ENCODE measurements around the gene B4GALNT4.
"Not testable (repeated sequence)": the region's sequence is repeated elsewhere in the genome, so short reads cannot be mapped to it uniquely, and the experiment has no call there.

B4GALNT4 gene, protein sequence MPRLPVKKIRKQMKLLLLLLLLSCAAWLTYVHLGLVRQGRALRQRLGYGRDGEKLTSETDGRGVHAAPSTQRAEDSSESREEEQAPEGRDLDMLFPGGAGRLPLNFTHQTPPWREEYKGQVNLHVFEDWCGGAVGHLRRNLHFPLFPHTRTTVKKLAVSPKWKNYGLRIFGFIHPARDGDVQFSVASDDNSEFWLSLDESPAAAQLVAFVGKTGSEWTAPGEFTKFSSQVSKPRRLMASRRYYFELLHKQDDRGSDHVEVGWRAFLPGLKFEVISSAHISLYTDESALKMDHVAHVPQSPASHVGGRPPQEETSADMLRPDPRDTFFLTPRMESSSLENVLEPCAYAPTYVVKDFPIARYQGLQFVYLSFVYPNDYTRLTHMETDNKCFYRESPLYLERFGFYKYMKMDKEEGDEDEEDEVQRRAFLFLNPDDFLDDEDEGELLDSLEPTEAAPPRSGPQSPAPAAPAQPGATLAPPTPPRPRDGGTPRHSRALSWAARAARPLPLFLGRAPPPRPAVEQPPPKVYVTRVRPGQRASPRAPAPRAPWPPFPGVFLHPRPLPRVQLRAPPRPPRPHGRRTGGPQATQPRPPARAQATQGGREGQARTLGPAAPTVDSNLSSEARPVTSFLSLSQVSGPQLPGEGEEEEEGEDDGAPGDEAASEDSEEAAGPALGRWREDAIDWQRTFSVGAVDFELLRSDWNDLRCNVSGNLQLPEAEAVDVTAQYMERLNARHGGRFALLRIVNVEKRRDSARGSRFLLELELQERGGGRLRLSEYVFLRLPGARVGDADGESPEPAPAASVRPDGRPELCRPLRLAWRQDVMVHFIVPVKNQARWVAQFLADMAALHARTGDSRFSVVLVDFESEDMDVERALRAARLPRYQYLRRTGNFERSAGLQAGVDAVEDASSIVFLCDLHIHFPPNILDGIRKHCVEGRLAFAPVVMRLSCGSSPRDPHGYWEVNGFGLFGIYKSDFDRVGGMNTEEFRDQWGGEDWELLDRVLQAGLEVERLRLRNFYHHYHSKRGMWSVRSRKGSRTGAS

DNA sequence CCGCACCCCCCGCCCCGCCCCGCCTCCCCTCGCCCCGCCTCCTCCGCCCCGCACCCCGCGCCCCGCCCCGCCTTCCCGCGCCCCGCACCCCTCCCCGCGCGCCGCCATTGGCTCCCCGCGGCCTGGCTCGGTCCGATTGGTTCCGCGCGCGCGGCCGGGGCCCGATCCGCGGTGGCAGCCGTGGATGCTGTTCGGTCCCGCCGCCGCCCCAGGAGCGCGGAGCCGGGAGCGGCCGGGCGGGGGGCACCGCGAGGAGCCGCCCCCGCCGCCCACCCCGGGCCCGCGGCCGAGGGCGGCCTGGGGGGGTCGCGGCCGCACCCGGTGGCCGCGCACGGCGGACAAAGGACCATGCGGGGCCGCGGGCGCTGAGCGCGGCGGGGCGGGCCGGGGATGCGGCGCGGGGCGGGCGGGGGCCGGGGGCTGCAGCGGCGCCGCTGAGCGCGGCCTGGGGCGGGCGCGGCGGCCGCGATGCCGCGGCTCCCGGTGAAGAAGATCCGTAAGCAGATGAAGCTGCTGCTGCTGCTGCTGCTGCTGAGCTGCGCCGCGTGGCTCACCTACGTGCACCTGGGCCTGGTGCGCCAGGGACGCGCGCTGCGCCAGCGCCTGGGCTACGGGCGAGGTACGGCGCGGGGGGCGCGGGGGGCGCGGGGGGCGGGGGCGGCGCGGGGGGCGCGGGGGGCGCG lies at the start of gene B4GALNT4:
B4GALNT4 (plus strand) TSS at position 164 of the 683 bp plus-strand sequence; CDS start at position 469, 305 bp downstream.
- Histone ChIP-seq H3K4me3 (ENCODE audit: low read depth in 1 of 5, low read length in 5 of 5) (no peak within 1 kb of the TSS), H3K9me3 (ENCODE audit: control insufficient read depth in 5 of 5, low read length in 5 of 5) (no peaks in the 10 kb centered on the region), H3K36me3 (ENCODE audit: control insufficient read depth in 5 of 5, insufficient read depth in 5 of 5, low read length in 5 of 5) (no peaks in the 10 kb centered on the region), H3K4me1 (ENCODE audit: control insufficient read depth in 5 of 5, insufficient read depth in 5 of 5, low read length in 5 of 5) (peaks cover 0 to 7% (median 6%) of the 10 kb centered on the region in 5 donors), H3K27ac (ENCODE audit: low read depth, low read length) (no peak within 1 kb of the TSS), H3K9ac (ENCODE audit: low read length in 5 of 5) (no peak within 1 kb of the TSS), H3K27me3 (ENCODE audit: control insufficient read depth in 5 of 5, insufficient read depth in 4 of 5, low read length in 5 of 5) (peaks cover 38 to 62% (median 42%) of the 10 kb centered on the region in 5 donors)

DNA sequence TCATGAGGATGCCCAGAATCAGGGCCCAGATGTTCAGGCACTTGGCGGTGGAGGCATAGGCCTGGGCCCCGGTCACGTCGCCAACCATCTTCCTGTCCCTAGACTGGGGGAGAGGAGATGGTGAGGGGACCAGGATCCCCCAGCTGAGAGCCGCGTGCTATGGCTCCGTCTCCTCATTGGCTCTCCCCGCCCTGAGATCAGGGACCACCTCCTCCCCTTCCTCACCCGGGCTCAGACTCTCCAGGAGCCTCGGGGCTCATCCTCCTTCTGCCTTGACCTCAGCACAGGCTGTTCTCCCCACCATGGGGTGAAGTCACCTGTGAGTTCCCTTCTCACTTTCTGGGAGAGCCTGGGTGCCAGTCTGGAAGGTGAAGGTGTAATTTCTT lies 49.4 kb upstream of the B4GALNT4 start:
- Histone ChIP-seq H3K27ac (ENCODE audit: low read depth, low read length) (peak overlapping the region; percentile 86), H3K9ac (ENCODE audit: low read length in 5 of 5) (peak overlapping the region in 4 of 5 donors; percentile 82 to 88 (median 84)), H3K27me3 (ENCODE audit: control insufficient read depth in 5 of 5, insufficient read depth in 4 of 5, low read length in 5 of 5) (peaks cover 0 to 21% (median 7%) of the 10 kb centered on the region in 5 donors), H3K4me1 (ENCODE audit: control insufficient read depth in 5 of 5, insufficient read depth in 5 of 5, low read length in 5 of 5) (peaks cover 0 to 52% (median 36%) of the 10 kb centered on the region in 5 donors), H3K4me3 (ENCODE audit: low read depth in 1 of 5, low read length in 5 of 5) (peak overlapping the region; percentile 80 to 92 (median 86))
- H3K9me3 ChIP-seq (ENCODE audit: control insufficient read depth in 5 of 5, low read length in 5 of 5); H3K36me3 ChIP-seq (ENCODE audit: control insufficient read depth in 5 of 5, insufficient read depth in 5 of 5, low read length in 5 of 5): not testable (repeated sequence)

DNA sequence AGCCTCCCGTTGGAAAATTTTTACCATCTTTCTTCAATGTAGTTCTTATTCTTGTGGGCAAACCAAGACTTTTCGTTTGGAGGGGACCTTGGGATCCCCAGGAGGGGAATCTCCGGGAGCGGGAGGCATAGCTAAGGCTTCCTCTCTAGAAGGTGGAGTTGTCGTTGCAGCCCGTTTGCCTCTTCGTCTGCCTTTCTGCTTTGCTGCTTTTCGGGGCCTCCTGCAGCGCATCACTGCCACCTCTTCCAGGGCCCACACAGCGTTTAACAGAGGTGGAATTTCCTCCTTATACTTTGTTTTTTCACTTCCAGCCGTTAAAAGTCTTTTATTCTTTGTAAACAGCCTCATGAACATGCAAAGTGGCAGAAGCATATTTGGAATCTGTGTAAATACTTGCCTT lies 45.1 kb upstream of the B4GALNT4 start:
- Histone ChIP-seq H3K36me3 (ENCODE audit: control insufficient read depth in 5 of 5, insufficient read depth in 5 of 5, low read length in 5 of 5) (peaks cover 0 to 2% (median 0%) of the 10 kb centered on the region in 5 donors), H3K9me3 (ENCODE audit: control insufficient read depth in 5 of 5, low read length in 5 of 5) (no peaks in the 10 kb centered on the region), H3K4me1 (ENCODE audit: control insufficient read depth in 5 of 5, insufficient read depth in 5 of 5, low read length in 5 of 5) (peaks cover 3 to 50% (median 38%) of the 10 kb centered on the region in 5 donors), H3K27me3 (ENCODE audit: control insufficient read depth in 5 of 5, insufficient read depth in 4 of 5, low read length in 5 of 5) (no peaks in the 10 kb centered on the region), H3K4me3 (ENCODE audit: low read depth in 1 of 5, low read length in 5 of 5) (no peak overlapping the region), H3K27ac (ENCODE audit: low read depth, low read length) (no peak overlapping the region), H3K9ac (ENCODE audit: low read length in 5 of 5) (no peak overlapping the region)

DNA sequence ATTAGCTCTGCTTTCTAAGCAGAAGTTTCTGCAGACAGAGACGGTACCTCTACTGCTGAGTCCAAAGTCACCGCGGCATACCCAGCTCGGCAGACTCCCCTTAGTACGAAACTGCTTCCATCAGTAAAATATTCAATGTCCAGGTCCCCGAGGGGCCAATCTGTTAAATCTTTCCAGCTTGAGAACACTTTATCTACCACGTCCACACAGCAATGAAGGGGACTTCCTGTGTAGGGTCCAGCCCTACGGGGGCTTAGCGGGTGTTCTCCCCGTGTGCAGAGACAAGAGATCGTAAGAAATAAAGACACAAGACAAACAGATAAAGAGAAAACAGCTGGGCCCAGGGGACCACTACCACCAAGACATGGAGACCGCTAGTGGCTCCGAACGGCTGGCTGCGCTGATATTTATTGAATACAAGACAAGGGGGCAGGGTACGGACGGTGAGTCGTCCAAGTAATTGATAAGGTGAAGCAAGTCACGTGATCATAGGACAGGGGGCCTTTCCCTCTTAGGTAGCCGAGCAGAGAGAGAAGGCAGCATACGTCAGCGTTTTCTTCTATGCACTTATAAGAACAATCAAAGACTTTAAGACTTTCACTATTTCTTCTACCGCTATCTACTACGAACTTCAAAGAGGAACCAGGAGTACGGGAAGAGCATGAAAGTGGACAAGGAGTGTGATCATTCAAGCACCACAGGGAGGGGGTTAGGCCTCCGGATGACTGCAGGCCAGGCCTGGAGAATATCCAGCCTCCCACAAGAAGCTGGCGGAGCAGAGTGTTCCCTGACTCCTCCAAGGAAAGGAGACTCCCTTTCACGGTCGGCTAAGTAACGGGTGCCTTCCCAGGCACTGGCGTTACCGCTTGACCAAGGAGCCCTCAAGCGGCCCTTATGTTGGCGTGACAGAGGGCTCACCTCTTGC lies 44.4 kb upstream of the B4GALNT4 start:
- H3K4me3 ChIP-seq (ENCODE audit: low read depth in 1 of 5, low read length in 5 of 5): not testable (repeated sequence)
- Histone ChIP-seq H3K4me1 (ENCODE audit: control insufficient read depth in 5 of 5, insufficient read depth in 5 of 5, low read length in 5 of 5) (peaks cover 3 to 44% (median 35%) of the 10 kb centered on the region in 5 donors), H3K9ac (ENCODE audit: low read length in 5 of 5) (peak overlapping the region in 1 of 5 donors; percentile 28)

DNA sequence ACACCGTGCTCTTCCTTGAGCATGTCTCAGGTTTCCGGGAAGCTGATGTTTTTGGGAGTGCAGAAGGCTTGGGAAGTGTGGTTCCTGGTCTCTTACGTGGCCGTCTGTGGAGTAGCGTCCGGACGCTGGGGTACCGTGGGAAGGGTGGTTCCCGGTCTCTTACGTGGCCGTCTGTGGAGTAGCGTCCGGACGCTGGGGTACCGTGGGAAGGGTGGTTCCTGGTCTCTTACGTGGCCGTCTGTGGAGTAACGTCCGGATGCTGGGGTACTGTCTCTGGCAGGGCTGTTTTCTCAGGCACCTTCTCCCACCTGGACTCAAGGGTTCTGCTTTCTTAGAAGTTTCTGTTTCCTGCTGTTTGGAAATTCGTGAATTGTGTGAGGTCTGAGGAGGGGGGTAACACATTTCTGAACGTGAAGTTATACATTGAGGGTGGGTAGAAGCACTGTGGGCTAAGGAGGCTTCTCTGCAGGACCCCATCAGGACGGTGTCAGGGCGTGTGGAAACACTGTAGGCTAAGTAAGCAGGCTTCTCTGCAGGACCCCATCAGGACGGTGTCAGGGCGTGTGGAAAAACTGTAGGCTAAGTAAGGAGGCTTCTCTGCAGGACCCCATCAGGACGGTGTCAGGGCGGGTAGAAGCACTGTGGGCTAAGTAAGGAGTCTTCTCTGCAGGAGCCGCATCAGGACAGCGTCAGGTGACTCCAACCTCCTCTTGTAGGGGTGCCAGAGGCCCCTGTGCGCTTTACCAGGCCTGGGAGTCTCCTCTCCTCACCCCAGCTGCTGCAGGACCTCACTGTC lies 43.3 kb upstream of the B4GALNT4 start:
- Histone ChIP-seq H3K36me3 (ENCODE audit: control insufficient read depth in 5 of 5, insufficient read depth in 5 of 5, low read length in 5 of 5) (no peaks in the 10 kb centered on the region), H3K27ac (ENCODE audit: low read depth, low read length) (peak overlapping the region; percentile 78), H3K27me3 (ENCODE audit: control insufficient read depth in 5 of 5, insufficient read depth in 4 of 5, low read length in 5 of 5) (no peaks in the 10 kb centered on the region), H3K9me3 (ENCODE audit: control insufficient read depth in 5 of 5, low read length in 5 of 5) (no peaks in the 10 kb centered on the region), H3K4me1 (ENCODE audit: control insufficient read depth in 5 of 5, insufficient read depth in 5 of 5, low read length in 5 of 5) (peaks cover 3 to 37% (median 35%) of the 10 kb centered on the region in 5 donors), H3K4me3 (ENCODE audit: low read depth in 1 of 5, low read length in 5 of 5) (peak overlapping the region in 1 of 5 donors; percentile 29), H3K9ac (ENCODE audit: low read length in 5 of 5) (peak overlapping the region in 3 of 5 donors; percentile 31 to 78 (median 66))

More for the DNA sequence above, 44.4 kb upstream of the B4GALNT4 start:
- not testable (repeated sequence) for H3K27me3 ChIP-seq (ENCODE audit: control insufficient read depth in 5 of 5, insufficient read depth in 4 of 5, low read length in 5 of 5); H3K9me3 ChIP-seq (ENCODE audit: control insufficient read depth in 5 of 5, low read length in 5 of 5); H3K27ac ChIP-seq (ENCODE audit: low read depth, low read length); H3K36me3 ChIP-seq (ENCODE audit: control insufficient read depth in 5 of 5, insufficient read depth in 5 of 5, low read length in 5 of 5)

DNA sequence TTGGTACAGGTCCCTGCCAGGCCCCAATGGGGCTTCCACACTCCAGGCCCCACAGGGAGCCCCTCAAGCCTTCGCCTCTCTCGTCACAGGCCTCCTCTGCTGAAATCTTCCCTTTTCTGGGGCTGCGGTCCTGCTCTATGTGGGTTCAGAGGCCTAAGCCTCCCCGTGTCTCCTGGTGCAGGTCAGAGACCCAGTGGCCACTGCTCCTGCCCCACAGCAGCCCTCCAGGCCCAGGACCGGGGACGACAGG lies 42.8 kb upstream of the B4GALNT4 start:
- Histone ChIP-seq H3K27ac (ENCODE audit: low read depth, low read length) (peak overlapping the region; percentile 78), H3K27me3 (ENCODE audit: control insufficient read depth in 5 of 5, insufficient read depth in 4 of 5, low read length in 5 of 5) (no peaks in the 10 kb centered on the region), H3K9ac (ENCODE audit: low read length in 5 of 5) (peak overlapping the region in 4 of 5 donors; percentile 0 to 78 (median 48)), H3K9me3 (ENCODE audit: control insufficient read depth in 5 of 5, low read length in 5 of 5) (no peaks in the 10 kb centered on the region), H3K4me3 (ENCODE audit: low read depth in 1 of 5, low read length in 5 of 5) (peak overlapping the region in 2 of 5 donors; percentile 29 to 44), H3K4me1 (ENCODE audit: control insufficient read depth in 5 of 5, insufficient read depth in 5 of 5, low read length in 5 of 5) (peaks cover 3 to 36% (median 35%) of the 10 kb centered on the region in 5 donors), H3K36me3 (ENCODE audit: control insufficient read depth in 5 of 5, insufficient read depth in 5 of 5, low read length in 5 of 5) (no peaks in the 10 kb centered on the region)

DNA sequence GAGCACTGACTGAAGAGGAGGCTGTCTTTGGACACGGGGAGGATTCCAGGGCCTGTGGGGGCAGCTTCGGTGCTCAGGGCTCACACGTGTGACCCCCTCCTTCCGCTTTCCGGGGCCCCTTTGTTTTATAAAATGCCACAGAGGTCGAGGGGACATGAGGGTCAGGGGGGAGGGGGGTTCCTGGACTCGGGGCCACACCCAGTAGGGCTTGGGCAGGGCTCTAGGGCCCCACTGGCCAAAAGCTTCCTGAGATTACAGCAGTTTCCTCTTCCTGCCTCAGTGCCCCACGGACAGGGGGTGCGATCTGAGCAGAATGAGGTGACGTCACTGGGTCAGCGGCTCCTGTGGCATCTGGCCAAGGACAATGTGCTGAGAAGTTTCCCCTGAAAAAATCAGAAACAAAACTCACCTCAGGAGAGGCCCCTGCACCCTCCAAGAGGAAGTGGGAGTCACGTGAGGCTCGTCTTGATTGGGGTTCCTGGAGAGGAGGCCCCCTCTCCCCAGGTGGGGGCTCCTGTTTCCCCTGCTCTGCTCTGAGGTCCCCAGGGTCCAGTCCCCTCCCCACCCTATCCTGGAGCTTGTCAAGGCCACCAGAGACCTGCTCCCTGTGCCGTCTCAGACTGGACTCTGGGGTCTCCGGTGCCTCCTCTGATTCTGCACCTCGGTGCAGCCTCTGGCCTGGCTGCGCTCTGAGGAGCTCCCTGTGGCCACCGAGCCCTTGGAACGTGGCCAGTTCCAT lies 42.3 kb upstream of the B4GALNT4 start:
- peak overlapping the region; percentile 0 to 78 (median 31) for H3K9ac ChIP-seq (ENCODE audit: low read length in 5 of 5)
- H3K27me3 ChIP-seq (ENCODE audit: control insufficient read depth in 5 of 5, insufficient read depth in 4 of 5, low read length in 5 of 5): no peaks in the 10 kb centered on the region
- no peaks in the 10 kb centered on the region for H3K36me3 ChIP-seq (ENCODE audit: control insufficient read depth in 5 of 5, insufficient read depth in 5 of 5, low read length in 5 of 5)
- H3K9me3 ChIP-seq (ENCODE audit: control insufficient read depth in 5 of 5, low read length in 5 of 5): no peaks in the 10 kb centered on the region
- peaks cover 3 to 36% (median 35%) of the 10 kb centered on the region in 5 donors for H3K4me1 ChIP-seq (ENCODE audit: control insufficient read depth in 5 of 5, insufficient read depth in 5 of 5, low read length in 5 of 5)
- H3K4me3 ChIP-seq (ENCODE audit: low read depth in 1 of 5, low read length in 5 of 5): peak overlapping the region in 4 of 5 donors; percentile 29 to 48 (median 42)
- peak overlapping the region; percentile 78 for H3K27ac ChIP-seq (ENCODE audit: low read depth, low read length)

DNA sequence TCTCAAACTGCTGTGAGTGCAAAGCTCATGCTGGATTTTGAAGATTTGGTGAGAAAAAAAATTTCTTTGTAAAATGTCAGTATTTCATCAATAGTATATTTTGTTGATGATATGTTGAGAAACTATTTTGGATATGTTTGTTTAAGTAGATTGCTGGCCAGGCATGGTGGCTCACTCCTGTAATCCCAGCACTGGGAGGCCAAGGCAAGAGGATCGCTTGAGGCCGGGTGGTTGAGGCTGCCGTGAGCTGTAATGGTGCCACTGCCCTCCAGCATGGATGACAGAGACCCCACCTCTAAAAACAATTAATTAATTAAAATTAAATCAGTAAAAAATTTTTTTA lies 41.7 kb upstream of the B4GALNT4 start:
- Histone ChIP-seq H3K9me3 (ENCODE audit: control insufficient read depth in 5 of 5, low read length in 5 of 5) (no peaks in the 10 kb centered on the region), H3K9ac (ENCODE audit: low read length in 5 of 5) (peak overlapping the region; percentile 0 to 78 (median 31)), H3K36me3 (ENCODE audit: control insufficient read depth in 5 of 5, insufficient read depth in 5 of 5, low read length in 5 of 5) (no peaks in the 10 kb centered on the region), H3K4me3 (ENCODE audit: low read depth in 1 of 5, low read length in 5 of 5) (peak overlapping the region in 3 of 5 donors; percentile 29 to 48 (median 44)), H3K27ac (ENCODE audit: low read depth, low read length) (peak overlapping the region; percentile 78), H3K27me3 (ENCODE audit: control insufficient read depth in 5 of 5, insufficient read depth in 4 of 5, low read length in 5 of 5) (no peaks in the 10 kb centered on the region), H3K4me1 (ENCODE audit: control insufficient read depth in 5 of 5, insufficient read depth in 5 of 5, low read length in 5 of 5) (peaks cover 3 to 36% (median 35%) of the 10 kb centered on the region in 5 donors)
